HepG2 (cell line): ENCODE results near the gene PIM1. TPM values are rescaled to one million over a fixed set of nuclear protein-coding genes. Genes with fewer than 3 reads are reported as not detected.

ENCODE experiments used
- ATAC-seq: fragments of 200-7000 bp; cut with Tn5 transposase; 3 replicates; pipeline ENCODE4 v1.9.1; 2020; ENCODE audit warnings: mild to moderate bottlenecking, moderate library complexity
- BruUV-seq: library from RNA; stranded (reverse); fragments of 400-500 nt; replicated peaks from 2 replicates; lab custom pipeline; 2021; lab: Mats Ljungman, UMichigan
- CTCF ChIA-PET: fragments of 300-600 bp; formaldehyde crosslinking; extraction: SDS; loops from one replicate; lab custom pipeline; 2021; ENCODE audit warnings: low total read pairs, inconsistent platforms, low intra/inter-chr PET ratio; lab: Yijun Ruan, JAX
- POLR2A ChIA-PET: fragments of 350-600 bp; sonication (Branson Sonifier 250); formaldehyde crosslinking; loops from one replicate; lab custom pipeline; 2020; ENCODE audit warnings: antibody characterized with exemption, inconsistent platforms; lab: Yijun Ruan, JAX
- DNase-seq: peaks from one replicate; pipeline ENCODE4 v3.0.0-alpha.2; 2015; ENCODE audit warnings: low spot score
- FAIRE-seq: peaks from 3 replicates; lab custom pipeline; 2011; peaks lifted over from hg19 to GRCh38; lab: Jason Lieb, UNC
- H2AFZ ChIP-seq: one replicate; pipeline ENCODE4 v1.6.1; 2011; ENCODE audit warnings: low read length, inconsistent platforms
- H3K27ac ChIP-seq: fragments of 300-600 bp; 3 replicates; pipeline ENCODE4 v1.8.0; 2011; ENCODE audit warnings: mixed run types, mild to moderate bottlenecking, mixed read lengths, low read length, inconsistent platforms; ENCODE audit not compliant: insufficient read depth; ENCODE audit errors: extremely low read length
- H3K27me3 ChIP-seq, 2 experiments: fragments of 200-600 bp in 1 of 2; 2 replicates in 1 of 2; 3 replicates in 1 of 2; pipeline versions ENCODE4 v1.6.0 to v1.8.0; 2011; ENCODE audit warnings: low read length in 2 of 2, mild to moderate bottlenecking in 2 of 2, moderate library complexity in 2 of 2, inconsistent platforms in 1 of 2; ENCODE audit not compliant: insufficient read depth in 2 of 2, control insufficient read depth in 1 of 2
- H3K36me3 ChIP-seq, 2 experiments: fragments of 200-600 bp in 1 of 2; replicated peaks in 1 of 2; 2 replicates in 1 of 2; 3 replicates in 1 of 2; pipeline versions ENCODE4 v1.5.1 to v1.8.0; 2011; ENCODE audit warnings: low read length in 2 of 2, inconsistent platforms in 1 of 2; ENCODE audit not compliant: insufficient read depth in 2 of 2, control insufficient read depth in 1 of 2
- H3K4me1 ChIP-seq: 2 replicates; pipeline ENCODE4 v1.5.1; 2012; ENCODE audit warnings: low read length, inconsistent platforms; ENCODE audit not compliant: insufficient read depth
- H3K4me2 ChIP-seq: 2 replicates; pipeline ENCODE4 v1.6.0; 2011; ENCODE audit warnings: low read depth, low read length, inconsistent platforms
- H3K4me3 ChIP-seq, 3 experiments: fragments of 200-600 bp in 1 of 3; sonication (generic), shearing (Covaris generic) in 1 of 3; replicated peaks in 1 of 3; 2 replicates each; pipeline ENCODE4 v1.5.1; 2011 to 2016; ENCODE audit warnings: low read length in 3 of 3, inconsistent platforms in 2 of 3, low read depth in 2 of 3, mild to moderate bottlenecking in 2 of 3, control low read depth in 1 of 3, mixed read lengths in 1 of 3; ENCODE audit not compliant: insufficient read depth in 1 of 3
- H3K79me2 ChIP-seq: one replicate; pipeline ENCODE4 v1.6.1; 2011; ENCODE audit warnings: low read length, inconsistent platforms; ENCODE audit not compliant: insufficient read depth
- H3K9ac ChIP-seq: 2 replicates; pipeline ENCODE4 v1.6.0; 2011; ENCODE audit warnings: mild to moderate bottlenecking, low read depth, low read length, inconsistent platforms; ENCODE audit not compliant: insufficient read depth
- H3K9me3 ChIP-seq: 2 replicates; pipeline ENCODE4 v1.5.1; 2012; ENCODE audit warnings: mild to moderate bottlenecking, low read length
- H4K20me1 ChIP-seq: 2 replicates; pipeline ENCODE4 v1.6.0; 2011; ENCODE audit warnings: inconsistent platforms, mild to moderate bottlenecking, low read length, moderate library complexity; ENCODE audit not compliant: insufficient read depth
- HCFC1 ChIP-seq: fragments of 150-350 bp; IDR thresholded peaks from 2 replicates; pipeline ENCODE4 v1.6.1; 2014; ENCODE audit warnings: low read depth, low read length
- HNRNPUL1 ChIP-seq: fragments of 200-400 bp; formaldehyde crosslinking; IDR thresholded peaks from 2 replicates; pipeline ENCODE4 v1.6.1; 2017; ENCODE audit warnings: low read depth, mild to moderate bottlenecking, low read length, moderate library complexity
- IRF2 ChIP-seq: IDR thresholded peaks from 2 replicates; pipeline ENCODE4 v1.6.1; 2018; ENCODE audit warnings: missing genetic modification reagents, missing compliant biosample characterization
- KDM1A ChIP-seq: IDR thresholded peaks from 2 replicates; pipeline ENCODE4 v1.6.1; 2016; ENCODE audit warnings: missing compliant biosample characterization
- KLF16 ChIP-seq, 2 experiments: sonication (generic) in 1 of 2; formaldehyde crosslinking in 1 of 2; IDR thresholded peaks; 2 replicates each; pipeline versions ENCODE4 v1.6.1 to v1.8.0; 2016 to 2023; ENCODE audit warnings: missing genetic modification reagents in 2 of 2, missing compliant biosample characterization in 1 of 2
- NKX3-1 ChIP-seq: sonication (generic); formaldehyde crosslinking; IDR thresholded peaks from 2 replicates; pipeline ENCODE4 v1.5.0; 2020; ENCODE audit warnings: missing genetic modification reagents
- NR2F2 ChIP-seq: IDR thresholded peaks from 2 replicates; pipeline ENCODE4 v1.6.1; 2012; ENCODE audit warnings: low read depth, inconsistent platforms, borderline replicate concordance
- PRDM10 ChIP-seq: sonication (generic); formaldehyde crosslinking; IDR thresholded peaks from 2 replicates; pipeline ENCODE4 v1.4.0; 2020; ENCODE audit warnings: low read depth, missing genetic modification reagents
- RFX5 ChIP-seq: IDR thresholded peaks from 2 replicates; pipeline ENCODE4 v1.6.1; 2011; ENCODE audit warnings: low read depth, low read length, improper control_type of control experiment
- TCF12 ChIP-seq, 2 experiments: fragments of 450-650 bp in 1 of 2; sonication (generic) in 1 of 2; formaldehyde crosslinking in 1 of 2; IDR thresholded peaks; 2 replicates each; pipeline versions ENCODE4 v1.6.1 to v1.8.0; 2017 to 2022; ENCODE audit warnings: antibody characterized with exemption in 1 of 2, mild to moderate bottlenecking in 1 of 2, missing genetic modification reagents in 1 of 2, moderate library complexity in 1 of 2
- ZMYM2 ChIP-seq: sonication (generic); formaldehyde crosslinking; IDR thresholded peaks from 2 replicates; pipeline ENCODE4 v1.8.0; 2022; ENCODE audit warnings: mild to moderate bottlenecking, missing genetic modification reagents
- ZNF281 ChIP-seq: sonication (generic); formaldehyde crosslinking; IDR thresholded peaks from 2 replicates; pipeline ENCODE4 v1.4.0; 2020; ENCODE audit warnings: missing genetic modification reagents, borderline replicate concordance
- ZNF616 ChIP-seq: sonication (generic); formaldehyde crosslinking; IDR thresholded peaks from 2 replicates; pipeline ENCODE4 v1.5.0; 2020; ENCODE audit warnings: low read depth, mild to moderate bottlenecking, missing genetic modification reagents
- ZNF678 ChIP-seq: sonication (generic); formaldehyde crosslinking; IDR thresholded peaks from 2 replicates; pipeline ENCODE4 v1.4.0; 2020; ENCODE audit warnings: mild to moderate bottlenecking, missing genetic modification reagents
- WGBS: methylation state at CpG from one replicate; pipeline ENCODE4 v1.1.6; 2017; ENCODE audit warnings: low lambda C conversion rate; 5-methylcytosine and 5-hydroxymethylcytosine counted together
- in situ Hi-C: cut with HindIII; loops from 2 replicates; pipeline ENCODE4 v1.10.0; 2017; ENCODE audit warnings: low pct_unique_long_range_greater_than_20kb; ENCODE audit not compliant: extremely low pct_ligation_motif_present
- intact Hi-C: fragments of 100-400 bp; cut with micrococcal nuclease; formaldehyde crosslinking; loops from one replicate; pipeline ENCODE4 v1.10.0; 2022; ENCODE audit not compliant: unreplicated experiment
- polyA plus RNA-seq, 8 experiments: library from polyadenylated mRNA; depleted of rRNA in 3 of 8; stranded (reverse) in 7 of 8; unstranded in 1 of 8; fragments of >200 nt; fragmentation: Illumina TruSeq in 4 of 8; extraction: Trizol in 4 of 8; gene quantifications; 2 replicates each; pipeline versions ENCODE4 v1.2.1 to v1.2.3, GENCODE V29; 2011 to 2016; ENCODE audit warnings: low read depth in 4 of 8, missing spikeins in 1 of 8, mixed read lengths in 1 of 8; ENCODE audit not compliant: insufficient read depth in 1 of 8
- total RNA-seq, 5 experiments: library from RNA; depleted of rRNA; stranded (reverse); fragments of >200 nt; fragmentation: Illumina TruSeq; extraction: Trizol; gene quantifications; 2 replicates each; pipeline ENCODE4 v1.2.3, GENCODE V29; 2016; ENCODE audit warnings: low read depth in 1 of 5

Gene PIM1
- total and polyA plus RNA-seq, 2 of the 13 experiments (the other 11 are each of a cell fraction or from before 2014, with no cell fraction given), result 29.4 to 117 TPM

GRCh38 chr6:37222125-37222967 is 52.4 kb downstream of the PIM1 start:
- FAIRE-seq (peak; percentile 94), ATAC-seq (peak; percentile 96), DNase-seq (peak; percentile 91)
- BruUV-seq, result no TSS peak
- Histone ChIP-seq H3K4me3 (peak overlapping the region; percentile 57 to 80 (median 63)), H3K36me3 (no peaks in the 10 kb centered on the region), H3K79me2 (no peaks in the 10 kb centered on the region), H3K9ac (peak overlapping the region; percentile 58), H4K20me1 (no peaks in the 10 kb centered on the region), H3K4me2 (peak overlapping the region; percentile 93), H3K4me1 (peaks cover 20% of the 10 kb centered on the region), H3K27ac (peak overlapping the region; percentile 56), H3K27me3 (no peaks in the 10 kb centered on the region; a peak in 1 of 5 replicates), H3K9me3 (no peaks in the 10 kb centered on the region), H2AFZ (peak overlapping the region; percentile 97)
- in situ Hi-C loops, result no loop called here
- ChIA-PET CTCF (no interaction called here), POLR2A (interaction anchor here (0.8 to 2.4 kb wide), 8 partner anchors 12 to 40 kb away, joined by 3 to 17 read pairs (median 4); partner anchors contain the start of genes TBC1D22B and TMEM217)
- intact Hi-C loops, result loop anchor here (1.0 kb wide), 1 partner anchor 35 kb away; the partner anchor contains the start of gene TBC1D22B
- WGBS, result 3% methylated on average over 20 of the region's 39 CpGs
- peak in 1 of 2 experiments; percentile 36; a peak in 2 of 4 replicates for TF ChIP-seq KLF16 (CRISPR knock-in tag; IDR thresholded peaks at IDR 0.05)
- TF ChIP-seq KDM1A (CRISPR knock-in tag), result no peak
- peak; percentile 46; the same call in 1 of the 2 replicates for TF ChIP-seq ZMYM2 (CRISPR knock-in tag)
- TF ChIP-seq NKX3-1 (CRISPR knock-in tag), result no peak
- TF ChIP-seq PRDM10 (CRISPR knock-in tag), result peak; percentile 57; the same call in 1 of the 2 replicates
- peak; percentile 38; the same call in 1 of the 2 replicates for TF ChIP-seq IRF2 (CRISPR knock-in tag)
- no peak for TF ChIP-seq HCFC1
- TF ChIP-seq RFX5, result peak; percentile 22; the same call in 1 of the 2 replicates
- TF ChIP-seq TCF12 (IDR thresholded peaks at IDR 0.05), result no peak
- TF ChIP-seq TCF12 (CRISPR knock-in tag; IDR thresholded peaks at IDR 0.05), result no peak
- TF ChIP-seq HNRNPUL1, result no peak
- no peak for TF ChIP-seq ZNF281 (CRISPR knock-in tag)
- TF ChIP-seq ZNF678 (CRISPR knock-in tag), result peak; percentile 70; the same call in 1 of the 2 replicates
- TF ChIP-seq ZNF616, result no peak; the same call in 1 of the 2 replicates
- no peak for TF ChIP-seq NR2F2
